Measurements from ENCODE around the gene MTARC2. TPM values are rescaled to one million over a fixed set of nuclear protein-coding genes. Genes with fewer than 3 reads are reported as not detected.

The MTARC2 gene
- total RNA-seq, 1 donor from 2014 or later = 8.9 TPM

DNA sequence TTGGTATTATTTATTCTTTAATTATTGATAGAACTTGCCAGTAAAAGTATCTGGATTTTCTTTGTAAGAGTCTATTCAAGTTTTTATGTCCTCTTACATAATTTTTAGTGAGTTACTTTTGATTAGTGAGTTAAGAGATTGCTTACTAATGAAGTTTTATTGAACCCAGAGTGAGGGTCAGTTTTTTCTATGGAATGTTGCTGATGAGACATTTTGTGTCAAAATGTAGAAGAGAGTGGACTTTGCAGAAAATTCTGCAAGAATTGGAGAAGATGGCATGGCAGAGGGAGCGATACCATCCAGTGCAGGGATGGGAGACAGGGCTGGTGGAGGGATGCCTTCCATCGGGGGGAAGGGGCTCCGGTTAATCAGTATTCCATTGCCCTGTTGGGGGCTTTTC lies 11.0 kb downstream of the MTARC2 start:
- H3K4me1 Mint-ChIP-seq = no peaks in the 10 kb centered on the region
- TF ChIP-seq, protein P1, sequence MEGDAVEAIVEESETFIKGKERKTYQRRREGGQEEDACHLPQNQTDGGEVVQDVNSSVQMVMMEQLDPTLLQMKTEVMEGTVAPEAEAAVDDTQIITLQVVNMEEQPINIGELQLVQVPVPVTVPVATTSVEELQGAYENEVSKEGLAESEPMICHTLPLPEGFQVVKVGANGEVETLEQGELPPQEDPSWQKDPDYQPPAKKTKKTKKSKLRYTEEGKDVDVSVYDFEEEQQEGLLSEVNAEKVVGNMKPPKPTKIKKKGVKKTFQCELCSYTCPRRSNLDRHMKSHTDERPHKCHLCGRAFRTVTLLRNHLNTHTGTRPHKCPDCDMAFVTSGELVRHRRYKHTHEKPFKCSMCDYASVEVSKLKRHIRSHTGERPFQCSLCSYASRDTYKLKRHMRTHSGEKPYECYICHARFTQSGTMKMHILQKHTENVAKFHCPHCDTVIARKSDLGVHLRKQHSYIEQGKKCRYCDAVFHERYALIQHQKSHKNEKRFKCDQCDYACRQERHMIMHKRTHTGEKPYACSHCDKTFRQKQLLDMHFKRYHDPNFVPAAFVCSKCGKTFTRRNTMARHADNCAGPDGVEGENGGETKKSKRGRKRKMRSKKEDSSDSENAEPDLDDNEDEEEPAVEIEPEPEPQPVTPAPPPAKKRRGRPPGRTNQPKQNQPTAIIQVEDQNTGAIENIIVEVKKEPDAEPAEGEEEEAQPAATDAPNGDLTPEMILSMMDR (IDR thresholded peaks at IDR 0.05) = no peak
- DNase-seq (no peak), ATAC-seq (ENCODE audit: low read depth) (no peak)
- CTCF ChIA-PET = no interaction called here
- no peak overlapping the region for H3K4me3 Mint-ChIP-seq
- peaks cover 2% of the 10 kb centered on the region for H3K27me3 Mint-ChIP-seq
- H3K27ac Mint-ChIP-seq = no peak overlapping the region
- no peaks in the 10 kb centered on the region for H3K9me3 Mint-ChIP-seq
- intact Hi-C loops (cut with micrococcal nuclease) = no loop called here
- POLR2A ChIA-PET = no interaction called here
- peaks cover 4% of the 10 kb centered on the region for H3K36me3 Mint-ChIP-seq (ENCODE audit: low read depth)

- Mint-ChIP-seq H3K9me3 (no peaks in the 10 kb centered on the region), H3K36me3 (ENCODE audit: low read depth) (no peaks in the 10 kb centered on the region), H3K27me3 (peaks cover 2% of the 10 kb centered on the region), H3K4me3 (no peak overlapping the region), H3K4me1 (no peaks in the 10 kb centered on the region), H3K27ac (no peak overlapping the region)
- intact Hi-C loops (cut with micrococcal nuclease) = no loop called here
- TF ChIP-seq, protein P1 (IDR thresholded peaks at IDR 0.05) = no peak
- DNase-seq (no peak), ATAC-seq (ENCODE audit: low read depth) (no peak)
- CTCF ChIA-PET = interaction anchor here (1.2 to 4.3 kb wide), 2 partner anchors 14 to 29 kb away, joined by 4 to 19 read pairs; no protein-coding TSS in a partner anchor
- POLR2A ChIA-PET = interaction anchor here (0.7 kb wide), 1 partner anchor 1341 kb away, joined by 3 read pairs; no protein-coding TSS in a partner anchor
These were observed 13.7 kb downstream of the MTARC2 start for GRCh38 chr1:220761688-220762427.

DNA sequence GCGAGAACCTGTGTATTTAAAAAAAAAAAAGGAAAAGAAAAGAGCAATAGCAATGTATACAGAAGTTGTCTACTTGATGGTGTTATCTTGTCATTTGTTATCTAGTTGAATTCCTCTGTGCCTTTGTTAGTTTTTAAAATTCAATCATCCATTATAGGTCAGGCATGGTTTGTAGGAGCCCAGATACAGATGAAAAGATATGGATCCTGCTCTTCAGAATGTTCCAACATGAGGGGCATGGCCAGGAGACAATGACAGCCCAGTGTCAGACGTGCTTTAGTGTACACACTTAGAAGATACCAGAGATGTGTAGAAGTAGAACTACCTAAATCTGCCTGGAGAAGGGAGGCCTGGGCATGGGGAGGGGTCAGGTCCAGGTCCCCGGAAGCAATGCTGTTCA lies 16.6 kb downstream of the MTARC2 start:
- no peaks in the 10 kb centered on the region for H3K27me3 Mint-ChIP-seq
- CTCF ChIA-PET = interaction anchor here (4.3 kb wide), 1 partner anchor 11 kb away, joined by 19 read pairs; no protein-coding TSS in a partner anchor
- H3K4me3 Mint-ChIP-seq = no peak overlapping the region
- no peak for ATAC-seq (ENCODE audit: low read depth)
- intact Hi-C loops (cut with micrococcal nuclease) = no loop called here
- H3K4me1 Mint-ChIP-seq = peaks cover 15% of the 10 kb centered on the region
- H3K27ac Mint-ChIP-seq = no peak overlapping the region
- TF ChIP-seq, protein P1 (IDR thresholded peaks at IDR 0.05) = no peak
- no peaks in the 10 kb centered on the region for H3K36me3 Mint-ChIP-seq (ENCODE audit: low read depth)
- POLR2A ChIA-PET = no interaction called here
- no peak for DNase-seq
- H3K9me3 Mint-ChIP-seq = no peaks in the 10 kb centered on the region

- ChIA-PET CTCF (no interaction called here), POLR2A (no interaction called here)
- intact Hi-C loops (cut with micrococcal nuclease) = no loop called here
- TF ChIP-seq, protein P1 (IDR thresholded peaks at IDR 0.05) = no peak
- Mint-ChIP-seq H3K4me3 (no peak overlapping the region), H3K27ac (no peak overlapping the region), H3K27me3 (no peaks in the 10 kb centered on the region), H3K36me3 (ENCODE audit: low read depth) (no peaks in the 10 kb centered on the region), H3K9me3 (no peaks in the 10 kb centered on the region), H3K4me1 (peaks cover 34% of the 10 kb centered on the region)
- no peak for DNase-seq
- ATAC-seq (ENCODE audit: low read depth) = no peak
These were observed 19.4 kb downstream of the MTARC2 start for GRCh38 chr1:220767312-220768125.

DNA sequence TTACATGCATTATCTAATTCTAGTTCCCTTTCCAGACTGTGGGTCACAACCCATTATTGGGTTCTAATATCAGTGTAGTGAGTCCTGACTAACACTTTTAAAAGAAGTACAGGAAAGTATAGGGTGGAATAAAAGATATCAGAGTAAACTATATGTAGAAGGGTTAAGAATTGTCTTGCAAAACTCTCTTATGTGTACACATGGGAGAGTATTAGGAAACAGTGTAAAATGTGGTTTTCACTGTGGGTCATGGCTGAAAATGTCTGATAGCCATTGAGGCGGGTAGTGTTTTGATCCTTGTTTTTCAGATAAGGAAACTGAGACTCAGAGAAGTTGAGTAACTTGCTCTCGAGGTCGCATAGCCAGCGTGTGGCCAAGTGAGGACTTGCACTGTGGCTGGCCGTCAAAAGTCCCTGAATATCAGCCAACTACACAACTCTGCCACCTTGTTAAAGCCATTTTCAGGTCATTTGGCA lies 20.0 kb downstream of the MTARC2 start:
- no peak for DNase-seq
- CTCF ChIA-PET = interaction anchor here (1.0 kb wide), 1 partner anchor 77 kb away, joined by 4 read pairs; no protein-coding TSS in a partner anchor
- no peak overlapping the region for H3K4me3 Mint-ChIP-seq
- H3K4me1 Mint-ChIP-seq = peaks cover 40% of the 10 kb centered on the region
- H3K27ac Mint-ChIP-seq = no peak overlapping the region
- ATAC-seq (ENCODE audit: low read depth) = no peak
- POLR2A ChIA-PET = no interaction called here
- no peaks in the 10 kb centered on the region for H3K9me3 Mint-ChIP-seq
- TF ChIP-seq, protein P1 (IDR thresholded peaks at IDR 0.05) = no peak
- H3K36me3 Mint-ChIP-seq (ENCODE audit: low read depth) = no peaks in the 10 kb centered on the region
- no peaks in the 10 kb centered on the region for H3K27me3 Mint-ChIP-seq
- intact Hi-C loops (cut with micrococcal nuclease) = no loop called here
